Measurements from ENCODE around the gene THNSL1. TPM values are rescaled to one million over a fixed set of nuclear protein-coding genes. Genes with fewer than 3 reads are reported as not detected.

Gene THNSL1
- total RNA-seq, 4 donors from 2014 or later = 1.1 to 3.3 (median 1.9) TPM

GRCh38 chr10:25075825-25076224 lies 59.4 kb downstream of the THNSL1 start:
- no peak overlapping the region for H3K4me3 ChIP-seq
- TF ChIP-seq POLR2A (IDR thresholded peaks at IDR 0.05) = no peak
- no peak for TF ChIP-seq CTCF (IDR thresholded peaks at IDR 0.05)

More at GRCh38 chr10:25075825-25076224, 59.4 kb downstream of the THNSL1 start:
- Histone ChIP-seq H3K4me1 (peaks cover 0 to 4% (median 2%) of the 10 kb centered on the region in 4 donors), H3K27me3 (no peaks in the 10 kb centered on the region), H3K9me3 (no peaks in the 10 kb centered on the region), H3K36me3 (no peaks in the 10 kb centered on the region), H3K27ac (no peak overlapping the region)
- DNase-seq = no peak

Other genes starting within 250 kb of the THNSL1 start
- 10 to 100 TPM in 2 of 4 donors, 1 to 10 TPM in 2; 3.4 to 20.6 (median 13.9) TPM for gene PRTFDC1, start 64.0 kb upstream of the THNSL1 start, total RNA-seq
- gene ENKUR, start 454 bp upstream of the THNSL1 start, total RNA-seq = under 1 TPM in 2 of 4 donors, not detected in 2; 0.38 to 0.53 TPM
- under 1 TPM in 3 of 4 donors, not detected in 1; under 0.01 to 0.28 (median 0.27) TPM for gene GPR158, start 158.4 kb downstream of the THNSL1 start, total RNA-seq

Measured in Peyer's patch (tissue), 4 donors.